Iris pigment epithelial cell (primary cell): Measurements from ENCODE around the gene KRTAP5-8.
"Not testable (repeated sequence)": the region's sequence is repeated elsewhere in the genome, so short reads cannot be mapped to it uniquely, and the experiment has no call there.

Experiments
- DNase-seq: peaks from one replicate; pipeline ENCODE4 v3.0.0-alpha.2; 2011; ENCODE audit warnings: low read depth

KRTAP5-8 gene

GRCh38 chr11:71543866-71544265 lies 6.0 kb downstream of the KRTAP5-8 start:
- no peak for DNase-seq

GRCh38 chr11:71544525-71545214 lies 6.8 kb downstream of the KRTAP5-8 start:
- DNase-seq = no peak

GRCh38 chr11:71545405-71545966 lies 7.7 kb downstream of the KRTAP5-8 start:
- DNase-seq = no peak

GRCh38 chr11:71548120-71548519 lies 10.3 kb downstream of the KRTAP5-8 start, which contains the start of gene KRTAP5-9:
Gene KRTAP5-9 (plus strand): TSS chr11:71548420. CDS start chr11:71548658, 238 bp downstream.
- no peak for DNase-seq

- no peak for DNase-seq
These were observed 10.9 kb downstream of the KRTAP5-8 start for GRCh38 chr11:71548716-71549151.

- DNase-seq = peak; percentile 9
These were observed 13.9 kb downstream of the KRTAP5-8 start for GRCh38 chr11:71551711-71552110.

- DNase-seq = no peak
These were observed 17.2 kb downstream of the KRTAP5-8 start for GRCh38 chr11:71554996-71555395.

GRCh38 chr11:71555508-71555907 lies 17.7 kb downstream of the KRTAP5-8 start:
- DNase-seq = no peak

GRCh38 chr11:71556018-71556417 lies 18.2 kb downstream of the KRTAP5-8 start:
- no peak for DNase-seq

GRCh38 chr11:71557257-71557656 lies 19.4 kb downstream of the KRTAP5-8 start:
- DNase-seq = no peak

GRCh38 chr11:71558996-71559395 lies 21.2 kb downstream of the KRTAP5-8 start:
- DNase-seq = no peak

GRCh38 chr11:71562120-71562519 lies 24.3 kb downstream of the KRTAP5-8 start:
- no peak for DNase-seq

- peak; percentile 83 for DNase-seq
These were observed 25.6 kb downstream of the KRTAP5-8 start for GRCh38 chr11:71563406-71563805.

GRCh38 chr11:71564430-71564829 lies 26.6 kb downstream of the KRTAP5-8 start:
- no peak for DNase-seq

GRCh38 chr11:71565263-71565662 lies 27.4 kb downstream of the KRTAP5-8 start, which contains the start of gene KRTAP5-10:
Gene KRTAP5-10 (plus strand): TSS chr11:71565563. CDS start chr11:71565588, 25 bp downstream.
- no peak for DNase-seq

GRCh38 chr11:71566081-71566620 lies 28.3 kb downstream of the KRTAP5-8 start:
- no peak for DNase-seq

- not testable (repeated sequence) for DNase-seq
These were observed 29.1 kb downstream of the KRTAP5-8 start for GRCh38 chr11:71566626-71567599.

- DNase-seq = not testable (repeated sequence)
These were observed 29.8 kb downstream of the KRTAP5-8 start for GRCh38 chr11:71567633-71568032.

- DNase-seq = no peak
These were observed 31.0 kb downstream of the KRTAP5-8 start for GRCh38 chr11:71568704-71569349.

GRCh38 chr11:71571101-71571850 lies 33.5 kb downstream of the KRTAP5-8 start:
- not testable (repeated sequence) for DNase-seq

- DNase-seq = no peak
These were observed 35.0 kb downstream of the KRTAP5-8 start for GRCh38 chr11:71572811-71573210.
